RPMI8226 (cell line): ENCODE data around the gene TFF1.
A peak's percentile ranks its signal among the peaks of the same experiment; 100 is the strongest.
"Not testable (repeated sequence)": the region's sequence is repeated elsewhere in the genome, so short reads cannot be mapped to it uniquely, and the experiment has no call there.

Experiments
- DNase-seq: peaks from one replicate; pipeline ENCODE4 v3.0.0-alpha.2; 2015

Gene TFF1

GRCh38 chr21:42366292-42367010 lies at the start of gene TFF1:
Gene TFF1 (minus strand): TSS chr21:42366535. CDS start chr21:42366495, 40 bp downstream.
- DNase-seq, result no peak

GRCh38 chr21:42414928-42415769 lies 48.8 kb upstream of the TFF1 start:
- DNase-seq, result no peak

DNA sequence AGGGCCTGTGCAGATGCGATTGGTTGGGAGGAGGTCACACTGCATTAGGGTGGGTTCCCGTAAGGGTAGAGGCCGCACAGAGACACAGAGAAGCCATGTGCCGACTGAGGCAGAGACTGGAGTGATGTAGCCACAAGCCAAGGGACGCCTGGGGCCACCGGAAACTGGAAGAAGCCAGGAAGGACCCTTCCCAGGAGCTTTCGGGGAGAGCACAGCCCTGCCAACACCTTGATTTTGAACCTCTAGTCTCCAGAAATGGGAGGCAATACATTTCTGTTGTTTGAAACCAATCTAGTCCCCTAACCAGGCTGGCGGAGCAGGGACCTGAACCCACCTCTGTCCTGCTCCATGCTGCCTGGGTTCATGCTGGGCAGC lies 48.2 kb upstream of the TFF1 start:
- DNase-seq, result no peak

GRCh38 chr21:42414066-42414465 lies 47.7 kb upstream of the TFF1 start:
- DNase-seq, result no peak

GRCh38 chr21:42413500-42413899 lies 47.2 kb upstream of the TFF1 start:
- DNase-seq, result no peak

GRCh38 chr21:42413093-42413492 lies 46.8 kb upstream of the TFF1 start:
- no peak for DNase-seq

DNA sequence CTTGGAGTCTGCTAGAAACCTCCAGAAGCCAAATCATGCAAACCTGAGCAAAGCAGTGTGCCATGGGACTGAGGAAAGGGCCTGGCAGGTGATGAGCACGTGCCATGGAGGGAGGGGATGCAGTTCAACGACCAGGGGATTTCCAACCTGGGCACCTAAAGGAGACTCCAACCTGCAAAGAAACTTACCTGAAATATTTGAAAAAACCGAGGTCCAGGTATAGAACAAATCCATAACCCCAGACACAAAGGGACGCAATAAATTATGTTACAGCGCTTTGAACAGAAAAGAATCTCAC lies 46.2 kb upstream of the TFF1 start:
- DNase-seq, result no peak

DNA sequence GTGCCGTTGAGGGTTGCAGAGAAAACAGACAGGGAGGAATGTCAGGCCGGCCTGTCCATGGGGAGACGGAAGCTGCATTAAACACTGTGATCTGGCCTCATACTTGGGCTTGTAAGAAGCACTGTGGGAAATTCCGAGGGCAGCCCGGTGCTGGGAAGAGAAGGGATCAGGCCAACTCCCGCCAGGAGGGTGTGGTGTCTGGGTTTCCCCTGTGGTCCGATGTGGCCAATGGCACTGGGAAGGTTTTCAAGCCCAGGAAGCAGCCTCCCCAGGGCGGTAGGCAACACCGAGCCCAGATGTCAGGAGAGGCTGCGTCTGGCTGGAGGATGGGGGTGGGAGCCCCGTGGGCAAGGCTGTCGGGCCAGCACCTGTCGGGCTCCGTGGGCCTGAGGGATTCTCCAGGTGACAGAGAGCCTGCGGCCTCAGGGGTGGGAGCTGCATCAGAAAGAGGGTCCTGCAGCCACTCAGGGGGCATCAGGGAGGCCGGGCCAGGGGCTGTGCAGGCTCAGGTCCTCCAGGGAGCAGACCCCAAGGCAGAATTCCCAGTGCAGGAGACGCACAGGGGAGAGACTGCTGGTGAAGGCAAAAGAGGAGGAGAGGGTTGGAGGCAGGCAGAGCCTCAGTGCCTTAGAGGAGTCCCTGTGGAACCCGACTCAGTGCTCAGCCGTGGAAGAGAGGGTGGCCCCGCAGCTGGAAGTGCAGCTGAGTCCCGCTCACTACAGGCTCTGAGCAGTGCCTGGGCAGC lies 45.7 kb upstream of the TFF1 start:
- DNase-seq, result no peak

DNA sequence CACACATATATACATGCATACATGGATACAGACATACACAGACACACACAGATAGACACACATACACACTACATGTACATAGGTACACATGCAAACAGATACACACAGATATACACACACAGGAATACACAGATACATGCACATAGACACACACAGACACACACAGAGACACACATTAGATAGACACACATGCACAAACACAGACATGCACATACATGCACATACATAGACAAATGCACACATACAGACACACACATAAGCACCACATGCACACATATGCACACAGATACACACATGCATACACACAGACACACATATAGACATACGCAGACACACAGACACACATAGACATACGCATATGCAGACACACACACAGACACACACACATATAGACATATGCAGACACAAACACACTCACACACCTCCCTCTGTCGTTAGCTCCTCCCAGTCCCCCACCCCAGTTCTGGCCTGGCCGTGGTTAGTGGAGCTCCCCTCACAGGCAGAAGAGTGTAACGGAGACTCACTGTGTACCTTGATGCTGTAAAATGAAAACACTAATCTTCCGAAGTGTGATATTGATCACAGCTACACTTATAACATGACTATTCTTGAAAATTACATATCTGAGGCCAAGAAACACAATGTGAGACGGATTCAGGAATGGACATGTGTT lies 45.0 kb upstream of the TFF1 start:
- DNase-seq, result peak; percentile 17

DNA sequence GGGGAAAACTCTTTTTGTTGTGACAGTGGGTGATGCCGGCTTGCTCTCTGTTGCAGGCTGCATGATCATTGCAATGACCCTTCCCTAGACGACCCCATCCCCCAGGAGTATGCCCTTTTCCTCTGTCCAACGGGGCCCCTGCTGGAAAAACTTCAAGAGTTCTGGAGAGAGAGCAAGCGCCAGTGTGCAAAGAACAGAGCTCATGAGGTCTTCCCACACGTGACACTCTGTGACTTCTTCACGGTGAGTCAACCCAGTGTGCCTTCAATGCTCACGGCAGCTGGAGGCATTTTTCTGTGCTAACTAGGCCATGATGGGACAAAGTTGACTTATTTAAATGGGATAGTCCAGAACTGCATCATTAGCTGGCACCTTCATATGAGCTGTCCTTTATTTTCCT lies 43.0 kb upstream of the TFF1 start:
- no peak for DNase-seq

- not testable (repeated sequence) for DNase-seq
These were observed 42.4 kb upstream of the TFF1 start for GRCh38 chr21:42408718-42409117.

DNA sequence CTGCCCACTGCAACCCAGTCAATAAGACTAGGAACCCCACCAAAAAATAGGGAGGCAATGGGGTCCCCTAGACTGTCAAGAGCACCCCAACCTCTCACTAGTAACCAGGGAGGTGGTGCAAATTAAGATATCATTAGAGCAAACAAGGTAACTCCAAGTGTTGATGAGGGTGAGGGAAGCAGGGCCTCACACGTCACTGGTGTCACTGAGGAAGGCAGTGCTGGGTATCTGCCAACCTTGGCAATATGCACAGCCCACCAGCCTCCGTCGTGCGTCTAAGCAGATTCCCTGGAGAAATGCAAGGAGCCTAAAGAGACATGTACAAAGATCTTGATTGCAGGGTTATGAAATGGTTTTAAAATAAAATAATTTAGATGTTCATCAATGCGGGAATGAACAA lies 41.1 kb upstream of the TFF1 start:
- no peak for DNase-seq

DNA sequence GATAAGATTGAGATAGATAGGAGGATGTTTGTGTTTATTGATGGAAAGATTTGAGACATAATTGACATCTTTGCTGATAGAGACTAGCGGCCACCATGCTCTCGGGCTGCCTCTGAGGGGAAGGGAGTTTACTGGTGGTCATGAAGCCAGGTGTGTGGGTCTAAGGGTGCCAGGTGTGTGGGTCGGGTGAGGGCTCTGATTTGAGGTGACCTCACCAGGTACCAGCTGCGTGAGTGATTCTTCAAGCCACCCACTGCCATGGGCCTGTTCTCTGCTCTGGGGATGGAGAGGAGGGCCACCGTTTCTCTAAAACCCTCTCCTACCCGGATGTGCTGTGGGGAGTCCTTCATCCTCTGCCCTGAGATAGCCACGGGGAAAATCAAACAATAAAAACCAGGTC lies 40.5 kb upstream of the TFF1 start:
- no peak for DNase-seq

GRCh38 chr21:42406201-42406621 lies 39.9 kb upstream of the TFF1 start:
- no peak for DNase-seq

- DNase-seq, result no peak
These were observed 39.0 kb upstream of the TFF1 start for GRCh38 chr21:42405064-42406013.

- no peak for DNase-seq
These were observed 38.2 kb upstream of the TFF1 start for GRCh38 chr21:42404539-42404938.

GRCh38 chr21:42403611-42404231 lies 37.4 kb upstream of the TFF1 start, which contains the start of gene UBASH3A:
Gene UBASH3A (plus strand): TSS chr21:42403902. CDS start chr21:42403946, 44 bp downstream.
- no peak for DNase-seq

- DNase-seq, result no peak
These were observed 35.5 kb upstream of the TFF1 start for GRCh38 chr21:42401820-42402251.

DNA sequence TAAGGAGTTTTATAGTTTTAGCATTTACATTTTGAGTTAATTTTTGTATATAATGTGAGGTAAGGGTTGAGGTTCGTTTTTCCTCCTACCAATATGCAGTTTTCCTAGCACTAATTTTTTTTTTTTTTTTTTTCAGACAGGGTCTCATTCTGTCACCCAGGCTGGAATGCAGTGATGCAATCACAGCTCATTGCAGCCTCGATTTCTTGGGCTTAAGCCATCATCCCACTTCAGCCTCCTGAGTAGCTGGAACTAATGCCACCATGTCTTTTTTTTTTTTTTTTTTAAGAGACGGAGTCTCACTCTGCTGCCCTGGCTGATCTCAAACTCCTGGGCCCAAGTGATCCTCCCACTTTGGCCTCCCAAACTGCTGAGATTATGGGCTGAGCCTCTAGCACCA lies 34.8 kb upstream of the TFF1 start:
- DNase-seq, result no peak

- DNase-seq, result no peak
These were observed 34.2 kb upstream of the TFF1 start for GRCh38 chr21:42400525-42400924.

DNA sequence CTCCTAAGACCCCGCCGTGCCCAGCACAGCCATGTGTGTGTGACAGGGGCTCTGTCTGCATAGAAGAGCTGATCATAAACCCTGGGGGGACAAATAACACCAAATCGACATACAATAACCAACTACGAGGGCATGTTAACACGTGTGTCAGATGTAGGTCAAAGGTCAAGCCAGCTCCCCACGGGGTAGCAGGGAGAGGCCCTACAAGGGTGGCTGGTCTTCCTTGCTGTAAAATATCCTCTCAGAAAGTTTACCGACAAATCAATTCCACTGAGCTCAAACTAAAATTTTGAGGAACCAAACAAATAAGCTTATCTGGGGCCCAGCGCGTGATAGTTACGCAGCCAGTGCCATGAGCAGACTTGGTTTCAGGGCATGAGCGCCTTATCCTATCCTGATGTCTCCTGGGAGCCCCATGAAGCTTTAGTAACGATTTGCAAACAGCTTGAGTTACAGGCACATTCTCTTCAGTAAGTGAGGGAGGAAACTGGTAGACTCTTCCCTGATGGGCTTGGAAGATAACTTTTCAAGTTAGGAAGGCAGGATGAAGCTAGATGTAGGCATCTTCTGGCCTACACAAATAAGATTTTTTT lies 32.2 kb upstream of the TFF1 start:
- no peak for DNase-seq
